ENCODE data around the gene IL12RB2. TPM values are rescaled to one million over a fixed set of nuclear protein-coding genes. Genes with fewer than 3 reads are reported as not detected.

The IL12RB2 gene
- total and polyA plus RNA-seq, 10 of the 15 experiments (the other 5 are each of a cell fraction or from before 2014, with no cell fraction given) = 0.15 to 1.1 (median 0.54) TPM; not detected in 1

- TF ChIP-seq, protein P1, sequence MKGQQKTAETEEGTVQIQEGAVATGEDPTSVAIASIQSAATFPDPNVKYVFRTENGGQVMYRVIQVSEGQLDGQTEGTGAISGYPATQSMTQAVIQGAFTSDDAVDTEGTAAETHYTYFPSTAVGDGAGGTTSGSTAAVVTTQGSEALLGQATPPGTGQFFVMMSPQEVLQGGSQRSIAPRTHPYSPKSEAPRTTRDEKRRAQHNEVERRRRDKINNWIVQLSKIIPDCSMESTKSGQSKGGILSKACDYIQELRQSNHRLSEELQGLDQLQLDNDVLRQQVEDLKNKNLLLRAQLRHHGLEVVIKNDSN (IDR thresholded peaks at IDR 0.05; ENCODE audit: borderline replicate concordance, extremely low read length, insufficient read depth, low read depth, low read length) = no peak
- TF ChIP-seq NR2F1 (conservative IDR thresholded peaks at IDR 0.05) = no peak
- no peak for TF ChIP-seq RBBP5 (conservative IDR thresholded peaks at IDR 0.05)
These were observed 15.4 kb downstream of the IL12RB2 start (continued) for GRCh38 chr1:67323087-67323486.

- H3K9ac ChIP-seq (ENCODE audit: control insufficient read depth, insufficient read depth, low read length) = no peak overlapping the region
- no peak overlapping the region for H3K4me2 ChIP-seq (ENCODE audit: control insufficient read depth, insufficient read depth)
- H3K27me3 ChIP-seq (replicated peaks in 1 of 2; ENCODE audit: control insufficient read depth in 2 of 2, insufficient read depth in 2 of 2, low read length in 1 of 2) = peaks cover 0 to 4% of the 10 kb centered on the region in 2 experiments; a peak in 2 of 4 replicates
- 42% methylated on average over 8 of the region's 8 CpGs for WGBS (ENCODE audit: insufficient coverage, insufficient replicate concordance, low lambda C conversion rate, missing lambda C conversion rate)
- intact Hi-C loops (cut with micrococcal nuclease; ENCODE audit: unreplicated experiment) (no loop called here), in situ Hi-C loops (cut with MboI) (no loop called here)
- ATAC-seq (no peak), DNase-seq (ENCODE audit: low read depth, low spot score) (no peak), FAIRE-seq (no peak)
- H3K27ac ChIP-seq (ENCODE audit: control insufficient read depth, insufficient read depth) = no peak overlapping the region
- ChIA-PET RAD21 (ENCODE audit: unreplicated experiment) (no interaction called here), POLR2A (no interaction called here), SMC1A (ENCODE audit: uncharacterized antibody, unreplicated experiment) (interaction anchor here (0.9 to 3.1 kb wide), 3 partner anchors 15 to 177 kb away, joined by 3 to 10 read pairs (median 3); no protein-coding TSS in a partner anchor), CTCF (no interaction called here)
- no peaks in the 10 kb centered on the region for H3K4me1 ChIP-seq (ENCODE audit: control insufficient read depth, insufficient read depth, low read length)
- no peak for TF ChIP-seq TAF1 (IDR thresholded peaks at IDR 0.05; ENCODE audit: borderline replicate concordance, low read depth, low read length)
- TF ChIP-seq BCL11A (IDR thresholded peaks at IDR 0.05; ENCODE audit: low read depth, low read length) = no peak
- TF ChIP-seq DPF2 (IDR thresholded peaks at IDR 0.05) = no peak
- no peaks in the 10 kb centered on the region for H3K79me2 ChIP-seq (ENCODE audit: control insufficient read depth, insufficient read depth, low read length)
- no peak overlapping the region for H2AFZ ChIP-seq (ENCODE audit: control insufficient read depth, low read depth, low read length)
- no peaks in the 10 kb centered on the region for H3K36me3 ChIP-seq (ENCODE audit: control insufficient read depth in 2 of 2, insufficient read depth in 2 of 2, low read length in 1 of 2)
- no peaks in the 10 kb centered on the region; the same call in 2 of the 3 replicates for H3K9me3 ChIP-seq (replicated peaks; ENCODE audit: control insufficient read depth, insufficient read depth, low read length)
- H3K4me3 ChIP-seq = no peak overlapping the region
- H4K20me1 ChIP-seq (ENCODE audit: control insufficient read depth, insufficient read depth) = no peaks in the 10 kb centered on the region
- no TSS peak for BruUV-seq (replicated peaks)
These were observed 16.4 kb downstream of the IL12RB2 start for GRCh38 chr1:67324068-67324467.
